HEK293 (cell line): ENCODE data around the gene GPR34.

Experiments used
- CTCF ChIP-seq: fragments of 450-650 bp; formaldehyde crosslinking; IDR thresholded peaks from 2 replicates; pipeline ENCODE4 v1.5.1; 2016; ENCODE audit warnings: missing biosample characterization, missing genetic modification characterization
- ZBTB8A ChIP-seq: fragments of 450-650 bp; formaldehyde crosslinking; IDR thresholded peaks from 2 replicates; pipeline ENCODE4 v1.5.1; 2016; ENCODE audit warnings: missing biosample characterization, missing genetic modification characterization
- ZNF513 ChIP-seq: fragments of 450-650 bp; IDR thresholded peaks from 2 replicates; pipeline ENCODE4 v1.5.1; 2018; ENCODE audit warnings: missing biosample characterization, missing genetic modification characterization

- TF ChIP-seq ZBTB8A (no peak), CTCF (tag by site-specific recombination) (no peak), ZNF513 (tag by site-specific recombination) (no peak)
Observed at GRCh38 chrX:41666251-41666650, 22.5 kb upstream of the GPR34 start.
